HG02623 (cell line): ENCODE measurements around the gene PTPN18.
"Not testable (repeated sequence)": the region's sequence is repeated elsewhere in the genome, so short reads cannot be mapped to it uniquely, and the experiment has no call there.

Source experiments
- ATAC-seq: cut with Tn5 transposase; IDR thresholded peaks from one replicate; pipeline ENCODE4 v1.9.1; 2021; ENCODE audit warnings: moderate library complexity; ENCODE audit not compliant: unreplicated experiment

PTPN18 gene

GRCh38 chr2:130355578-130356431 lies at the start of gene PTPN18:
Gene PTPN18 (plus strand): TSS chr2:130356056. CDS start chr2:130356108, 52 bp downstream.
- ATAC-seq, result peak; percentile 95

GRCh38 chr2:130307850-130308249 lies 48.0 kb upstream of the PTPN18 start:
- no peak for ATAC-seq

- ATAC-seq, result no peak
Measured at GRCh38 chr2:130310881-130311280, 45.0 kb upstream of the PTPN18 start.

GRCh38 chr2:130313812-130314334 lies 42.0 kb upstream of the PTPN18 start:
- no peak for ATAC-seq

- ATAC-seq, result no peak
Measured at GRCh38 chr2:130314377-130314776, 41.5 kb upstream of the PTPN18 start.

- no peak for ATAC-seq
Measured at GRCh38 chr2:130316596-130316995, 39.3 kb upstream of the PTPN18 start.

GRCh38 chr2:130318906-130319305 lies 37.0 kb upstream of the PTPN18 start:
- no peak for ATAC-seq

- no peak for ATAC-seq
Measured at GRCh38 chr2:130319536-130319935, 36.3 kb upstream of the PTPN18 start.

GRCh38 chr2:130327703-130328527 lies 27.9 kb upstream of the PTPN18 start:
- no peak for ATAC-seq

- ATAC-seq, result no peak
Measured at GRCh38 chr2:130328710-130329109, 27.1 kb upstream of the PTPN18 start.

- ATAC-seq, result peak; percentile 89
Measured at GRCh38 chr2:130332271-130333073, 23.4 kb upstream of the PTPN18 start.

- not testable (repeated sequence) for ATAC-seq
Measured at GRCh38 chr2:130333253-130333652, 22.6 kb upstream of the PTPN18 start.

GRCh38 chr2:130334026-130334425 lies 21.8 kb upstream of the PTPN18 start:
- ATAC-seq, result no peak

GRCh38 chr2:130335226-130335625 lies 20.6 kb upstream of the PTPN18 start:
- ATAC-seq, result no peak

- no peak for ATAC-seq
Measured at GRCh38 chr2:130336150-130336876, 19.5 kb upstream of the PTPN18 start.

- no peak for ATAC-seq
Measured at GRCh38 chr2:130336877-130337734, 18.8 kb upstream of the PTPN18 start.

- ATAC-seq, result no peak
Measured at GRCh38 chr2:130337735-130338325, 18.0 kb upstream of the PTPN18 start.

GRCh38 chr2:130338793-130339345 lies 17.0 kb upstream of the PTPN18 start:
- no peak for ATAC-seq
